ENCODE data around the gene HPGD. TPM values are rescaled to one million over a fixed set of nuclear protein-coding genes. Genes with fewer than 3 reads are reported as not detected.

HPGD gene
- 1 to 10 TPM in 3 of 4 donors, under 1 TPM in 1; 0.98 to 6.5 (median 2.5) TPM for total RNA-seq
- under 1 TPM; 0.40 to 0.87 (median 0.52) TPM for polyA plus RNA-seq
- long read RNA-seq, donor 1, partial matches to known transcripts = 0 of 1 reads
- long read RNA-seq, donor 1, other reads (novel, unspliced or antisense) = 0 of 1 reads
- long read RNA-seq, donor 2 = 0 reads

DNA sequence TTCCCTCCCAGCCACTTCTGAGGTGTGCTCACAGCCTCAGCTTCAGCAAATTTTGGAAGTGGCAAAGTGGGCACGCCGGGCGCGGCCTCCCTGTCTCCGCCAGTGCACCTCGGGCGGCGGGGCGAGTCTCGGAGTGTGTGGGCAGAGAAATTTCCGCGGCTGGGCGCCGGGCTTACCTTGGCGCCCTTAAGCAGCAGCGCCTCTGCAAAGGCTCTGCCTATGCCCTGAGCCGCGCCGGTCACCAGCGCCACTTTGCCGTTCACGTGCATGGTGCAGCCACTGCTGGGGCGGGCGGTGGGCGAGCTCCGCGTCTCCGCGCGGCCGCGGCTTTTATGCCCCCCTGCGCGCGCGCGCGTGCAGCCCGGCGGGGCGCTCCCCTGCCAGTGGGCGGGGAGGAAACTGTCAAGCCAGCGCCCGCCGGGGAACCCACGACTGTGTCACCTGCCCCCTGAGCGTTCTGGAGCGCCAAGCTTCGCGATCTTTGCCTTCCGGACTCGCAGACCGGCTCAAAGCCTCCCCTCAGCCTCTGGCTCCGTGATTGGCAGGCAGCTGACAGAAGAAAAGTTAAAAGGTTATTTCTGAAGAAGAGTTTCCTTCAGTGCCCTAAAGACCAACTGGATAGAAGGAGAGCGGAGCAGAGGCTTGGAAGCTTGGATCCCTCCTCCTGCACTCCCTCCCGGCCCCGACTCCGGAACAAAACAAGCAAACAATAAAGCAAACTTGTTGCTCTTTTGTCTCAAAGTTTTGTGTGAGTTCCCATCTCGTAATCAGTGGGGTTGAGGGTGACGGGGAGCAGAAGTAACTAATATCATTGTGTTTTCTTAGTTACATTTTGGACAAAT lies at the start of gene HPGD:
HPGD (minus strand) TSS at position 306 of the 842 bp plus-strand sequence; CDS start at position 269, 37 bp downstream.
- 0 to 1% (median 1%) methylated on average over 41 to 60 of the region's 60 CpGs for WGBS, 3 donors
- ATAC-seq = peak; percentile 58 to 84 (median 80)
- H3K9me3 ChIP-seq = no peaks in the 10 kb centered on the region
- H3K27me3 ChIP-seq (ENCODE audit: insufficient read depth in 3 of 3, low read length in 2 of 3) = peaks cover 0 to 18% (median 0%) of the 10 kb centered on the region in 3 donors
- intact Hi-C loops (cut with DNase I) = no loop called here
- no peaks in the 10 kb centered on the region for H3K4me1 ChIP-seq
- peak; percentile 58 to 74 for DNase-seq
- TF ChIP-seq, protein P1, sequence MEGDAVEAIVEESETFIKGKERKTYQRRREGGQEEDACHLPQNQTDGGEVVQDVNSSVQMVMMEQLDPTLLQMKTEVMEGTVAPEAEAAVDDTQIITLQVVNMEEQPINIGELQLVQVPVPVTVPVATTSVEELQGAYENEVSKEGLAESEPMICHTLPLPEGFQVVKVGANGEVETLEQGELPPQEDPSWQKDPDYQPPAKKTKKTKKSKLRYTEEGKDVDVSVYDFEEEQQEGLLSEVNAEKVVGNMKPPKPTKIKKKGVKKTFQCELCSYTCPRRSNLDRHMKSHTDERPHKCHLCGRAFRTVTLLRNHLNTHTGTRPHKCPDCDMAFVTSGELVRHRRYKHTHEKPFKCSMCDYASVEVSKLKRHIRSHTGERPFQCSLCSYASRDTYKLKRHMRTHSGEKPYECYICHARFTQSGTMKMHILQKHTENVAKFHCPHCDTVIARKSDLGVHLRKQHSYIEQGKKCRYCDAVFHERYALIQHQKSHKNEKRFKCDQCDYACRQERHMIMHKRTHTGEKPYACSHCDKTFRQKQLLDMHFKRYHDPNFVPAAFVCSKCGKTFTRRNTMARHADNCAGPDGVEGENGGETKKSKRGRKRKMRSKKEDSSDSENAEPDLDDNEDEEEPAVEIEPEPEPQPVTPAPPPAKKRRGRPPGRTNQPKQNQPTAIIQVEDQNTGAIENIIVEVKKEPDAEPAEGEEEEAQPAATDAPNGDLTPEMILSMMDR (IDR thresholded peaks at IDR 0.05) = no peak
- no peaks in the 10 kb centered on the region for H3K36me3 ChIP-seq (ENCODE audit: insufficient read depth in 1 of 2, low read depth in 1 of 2)
- H3K27ac ChIP-seq = no peak within 1 kb of the TSS
- H3K4me3 ChIP-seq = peak within 1 kb of the TSS; percentile 72

DNA sequence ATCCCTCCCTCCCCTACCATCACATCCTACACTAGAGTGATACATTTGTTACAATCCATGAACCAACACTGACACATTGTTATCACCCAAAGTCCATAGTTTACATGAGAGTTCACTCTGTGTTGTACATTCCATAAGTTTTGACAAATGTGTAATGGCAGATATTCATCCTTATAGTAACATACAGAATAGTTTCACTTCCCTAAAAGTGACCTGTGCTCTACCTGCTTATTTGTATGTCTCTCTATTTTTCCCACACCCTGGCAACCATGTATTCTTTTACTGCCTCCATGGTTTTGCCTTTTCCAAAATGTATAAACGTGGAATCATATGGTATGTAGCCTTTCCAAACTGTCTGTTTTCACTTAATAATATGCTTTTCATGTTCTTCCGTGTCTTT lies 42.2 kb upstream of the HPGD start:
- H3K9me3 ChIP-seq = no peaks in the 10 kb centered on the region
- 27 to 63% (median 31%) methylated on average over 2 of the region's 2 CpGs for WGBS, 3 donors
- intact Hi-C loops (cut with DNase I) = no loop called here

GRCh38 chr4:174563399-174563798 lies 41.1 kb upstream of the HPGD start:
- TF ChIP-seq, protein P1 (IDR thresholded peaks at IDR 0.05) = no peak
- intact Hi-C loops (cut with DNase I) = no loop called here
- Histone ChIP-seq H3K9me3 (no peaks in the 10 kb centered on the region), H3K36me3 (ENCODE audit: insufficient read depth in 1 of 2, low read depth in 1 of 2) (no peaks in the 10 kb centered on the region), H3K27me3 (ENCODE audit: insufficient read depth in 3 of 3, low read length in 2 of 3) (no peaks in the 10 kb centered on the region), H3K4me3 (no peak overlapping the region), H3K27ac (no peak overlapping the region), H3K4me1 (no peaks in the 10 kb centered on the region)
- 83 to 93% (median 90%) methylated on average over 1 of the region's 1 CpG for WGBS, 3 donors
- DNase-seq = no peak
- ATAC-seq = no peak

More for the DNA sequence above, 42.2 kb upstream of the HPGD start:
- no peaks in the 10 kb centered on the region for H3K36me3 ChIP-seq (ENCODE audit: insufficient read depth in 1 of 2, low read depth in 1 of 2)
- DNase-seq (no peak), ATAC-seq (no peak)
- no peak overlapping the region for H3K4me3 ChIP-seq
- TF ChIP-seq, protein P1 (IDR thresholded peaks at IDR 0.05) = no peak
- no peak overlapping the region for H3K27ac ChIP-seq
- H3K4me1 ChIP-seq = no peaks in the 10 kb centered on the region
- H3K27me3 ChIP-seq (ENCODE audit: insufficient read depth in 3 of 3, low read length in 2 of 3) = no peaks in the 10 kb centered on the region

DNA sequence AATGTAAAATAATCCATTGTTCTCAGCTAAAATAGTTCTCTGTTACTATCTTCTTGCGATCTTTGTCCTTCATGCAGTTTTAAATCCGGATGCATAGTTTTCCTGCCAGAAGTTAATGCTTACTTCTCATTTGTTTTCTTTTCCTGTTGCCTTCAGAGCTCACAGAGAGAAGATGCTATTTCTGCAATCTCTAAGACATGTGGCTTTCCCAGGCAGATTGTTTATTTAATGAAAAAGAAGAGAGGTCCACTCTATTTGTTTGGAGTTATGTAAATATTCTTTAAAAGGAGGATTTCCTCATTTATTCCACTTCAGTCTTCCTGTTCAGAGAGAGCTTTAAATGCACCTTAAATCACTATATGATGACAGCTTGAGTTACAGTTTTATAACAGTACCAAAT lies 39.3 kb upstream of the HPGD start:
- Histone ChIP-seq H3K27ac (no peak overlapping the region), H3K4me3 (no peak overlapping the region), H3K27me3 (ENCODE audit: insufficient read depth in 3 of 3, low read length in 2 of 3) (no peaks in the 10 kb centered on the region), H3K9me3 (no peaks in the 10 kb centered on the region), H3K4me1 (no peaks in the 10 kb centered on the region), H3K36me3 (ENCODE audit: insufficient read depth in 1 of 2, low read depth in 1 of 2) (no peaks in the 10 kb centered on the region)
- ATAC-seq (no peak), DNase-seq (no peak)
- TF ChIP-seq, protein P1 (IDR thresholded peaks at IDR 0.05) = no peak
- intact Hi-C loops (cut with DNase I) = no loop called here
- WGBS, 3 donors = 17 to 29% (median 27%) methylated on average over 2 of the region's 2 CpGs
